ENCODE data around the gene CCR6.

The CCR6 gene

GRCh38 chr6:167089243-167090142 lies 33.4 kb upstream of the CCR6 start:
- no peak for TF ChIP-seq CTCF (IDR thresholded peaks at IDR 0.05; ENCODE audit: low read depth, low read length)
- DNase-seq (ENCODE audit: low read depth, low spot score): no peak
- H3K4me3 ChIP-seq (ENCODE audit: low read depth, low read length): no peak overlapping the region
- in situ Hi-C loops (cut with HindIII; ENCODE audit: low sequenced_read_pairs): no loop called here

- in situ Hi-C loops (cut with HindIII; ENCODE audit: low sequenced_read_pairs): no loop called here
- no peak for TF ChIP-seq CTCF (IDR thresholded peaks at IDR 0.05; ENCODE audit: low read depth, low read length)
- H3K4me3 ChIP-seq (ENCODE audit: low read depth, low read length): no peak overlapping the region
- no peak for DNase-seq (ENCODE audit: low read depth, low spot score)
Measured at GRCh38 chr6:167090171-167090570, 32.7 kb upstream of the CCR6 start.

GRCh38 chr6:167091026-167091804 lies 31.7 kb upstream of the CCR6 start:
- H3K4me3 ChIP-seq (ENCODE audit: low read depth, low read length): no peak overlapping the region
- TF ChIP-seq CTCF (IDR thresholded peaks at IDR 0.05; ENCODE audit: low read depth, low read length): no peak
- in situ Hi-C loops (cut with HindIII; ENCODE audit: low sequenced_read_pairs): no loop called here
- no peak for DNase-seq (ENCODE audit: low read depth, low spot score)

GRCh38 chr6:167091805-167092107 lies 31.1 kb upstream of the CCR6 start:
- H3K4me3 ChIP-seq (ENCODE audit: low read depth, low read length): no peak overlapping the region
- TF ChIP-seq CTCF (IDR thresholded peaks at IDR 0.05; ENCODE audit: low read depth, low read length): no peak
- in situ Hi-C loops (cut with HindIII; ENCODE audit: low sequenced_read_pairs): no loop called here
- no peak for DNase-seq (ENCODE audit: low read depth, low spot score)

- no peak for DNase-seq (ENCODE audit: low read depth, low spot score)
- in situ Hi-C loops (cut with HindIII; ENCODE audit: low sequenced_read_pairs): no loop called here
- no peak overlapping the region for H3K4me3 ChIP-seq (ENCODE audit: low read depth, low read length)
- no peak for TF ChIP-seq CTCF (IDR thresholded peaks at IDR 0.05; ENCODE audit: low read depth, low read length)
Measured at GRCh38 chr6:167092672-167093339, 30.1 kb upstream of the CCR6 start.

- in situ Hi-C loops (cut with HindIII; ENCODE audit: low sequenced_read_pairs): no loop called here
- H3K4me3 ChIP-seq (ENCODE audit: low read depth, low read length): no peak overlapping the region
- DNase-seq (ENCODE audit: low read depth, low spot score): no peak
- TF ChIP-seq CTCF (IDR thresholded peaks at IDR 0.05; ENCODE audit: low read depth, low read length): no peak
Measured at GRCh38 chr6:167093406-167093921, 29.4 kb upstream of the CCR6 start.

All from astrocyte of the spinal cord (primary cell).